Loucy (cell line): ENCODE results near the gene SORCS2.

Experiments used
- H2AFZ ChIP-seq: fragments of 200-600 bp; sonication (generic); 2 replicates; pipeline ENCODE4 v1.6.0; 2016; ENCODE audit warnings: antibody characterized with exemption, mild to moderate bottlenecking, low read length, moderate library complexity
- H3F3A ChIP-seq: fragments of 200-600 bp; 2 replicates; pipeline ENCODE4 v1.6.0; 2016; ENCODE audit warnings: antibody characterized with exemption, low read depth, mild to moderate bottlenecking
- H3K27me3 ChIP-seq: fragments of 200-600 bp; sonication (generic); 2 replicates; pipeline ENCODE4 v1.6.1; 2014; ENCODE audit warnings: low read length, mild to moderate bottlenecking; ENCODE audit not compliant: insufficient read depth, poor library complexity, severe bottlenecking
- H3K36me3 ChIP-seq: fragments of 200-600 bp; sonication (generic); 2 replicates; pipeline ENCODE4 v1.6.1; 2016; ENCODE audit warnings: low read length; ENCODE audit not compliant: insufficient read depth
- H3K4me1 ChIP-seq: fragments of 200-600 bp; sonication (generic); 2 replicates; pipeline ENCODE4 v1.5.1; 2014; ENCODE audit warnings: low read length, mild to moderate bottlenecking; ENCODE audit not compliant: insufficient read depth, poor library complexity, severe bottlenecking
- H3K4me2 ChIP-seq: fragments of 200-600 bp; sonication (generic); 2 replicates; pipeline ENCODE4 v1.6.0; 2014; ENCODE audit warnings: antibody characterized with exemption, low read length, low read depth, mild to moderate bottlenecking; ENCODE audit not compliant: poor library complexity, severe bottlenecking
- H3K4me3 ChIP-seq: fragments of 200-600 bp; sonication (generic); 2 replicates; pipeline ENCODE4 v1.5.1; 2014; ENCODE audit warnings: low read length, mild to moderate bottlenecking, mixed read lengths; ENCODE audit not compliant: poor library complexity, severe bottlenecking
- H3K79me2 ChIP-seq: fragments of 200-600 bp; sonication (generic); 2 replicates; pipeline ENCODE4 v1.6.1; 2014; ENCODE audit warnings: low read length; ENCODE audit not compliant: insufficient read depth
- H3K9ac ChIP-seq: fragments of 200-600 bp; sonication (generic); 2 replicates; pipeline ENCODE4 v1.6.0; 2014; ENCODE audit warnings: mild to moderate bottlenecking, low read depth, low read length, moderate library complexity; ENCODE audit not compliant: poor library complexity, severe bottlenecking
- H3K9me2 ChIP-seq: fragments of 200-600 bp; sonication (generic); replicated peaks from 2 replicates; pipeline ENCODE4 v1.6.1; 2016; ENCODE audit warnings: low read depth, low read length, mixed read lengths
- H3K9me3 ChIP-seq: fragments of 200-600 bp; sonication (generic); 2 replicates; pipeline ENCODE4 v1.6.1; 2014; ENCODE audit warnings: mild to moderate bottlenecking, antibody characterized with exemption, low read length, low read depth; ENCODE audit not compliant: insufficient read depth
- H4K20me1 ChIP-seq: fragments of 200-600 bp; sonication (generic); 2 replicates; pipeline ENCODE4 v1.6.0; 2014; ENCODE audit warnings: antibody characterized with exemption, low read length, mild to moderate bottlenecking; ENCODE audit not compliant: insufficient read depth, poor library complexity, severe bottlenecking
- CTCF ChIP-seq: fragments of 200-600 bp; sonication (generic); conservative IDR thresholded peaks from 2 replicates; pipeline ENCODE4 v1.5.1; 2014; ENCODE audit warnings: mild to moderate bottlenecking, antibody characterized with exemption, low read length
- EZH2phosphoT487 ChIP-seq: fragments of 200-600 bp; IDR thresholded peaks from 2 replicates; pipeline ENCODE4 v1.6.1; 2018; ENCODE audit warnings: antibody characterized with exemption, mild to moderate bottlenecking, moderate library complexity, borderline replicate concordance

SORCS2 gene

GRCh38 chr4:7587433-7588405 is 395.4 kb downstream of the SORCS2 start:
- H3K9ac ChIP-seq, result no peak overlapping the region
- no peaks in the 10 kb centered on the region for H3K79me2 ChIP-seq

GRCh38 chr4:7590189-7590588 is 397.9 kb downstream of the SORCS2 start:
- Histone ChIP-seq H3K9ac (no peak overlapping the region), H3K4me1 (no peaks in the 10 kb centered on the region), H3K9me2 (no peaks in the 10 kb centered on the region), H3K79me2 (no peaks in the 10 kb centered on the region), H3K4me2 (no peak overlapping the region), H3K27me3 (no peaks in the 10 kb centered on the region), H3K9me3 (no peaks in the 10 kb centered on the region; the same call in 1 of the 2 replicates), H3K36me3 (no peaks in the 10 kb centered on the region), H3F3A (no peaks in the 10 kb centered on the region), H3K4me3 (no peak overlapping the region), H4K20me1 (no peaks in the 10 kb centered on the region), H2AFZ (no peak overlapping the region)
- TF ChIP-seq CTCF, result no peak
- no peak for TF ChIP-seq EZH2phosphoT487

More at GRCh38 chr4:7587433-7588405, 395.4 kb downstream of the SORCS2 start:
- Histone ChIP-seq H3K36me3 (no peaks in the 10 kb centered on the region), H4K20me1 (no peaks in the 10 kb centered on the region), H3K4me3 (no peak overlapping the region), H3K9me2 (no peaks in the 10 kb centered on the region), H3K27me3 (no peaks in the 10 kb centered on the region), H3F3A (no peaks in the 10 kb centered on the region), H3K4me2 (no peak overlapping the region), H3K4me1 (no peaks in the 10 kb centered on the region), H2AFZ (no peak overlapping the region), H3K9me3 (no peaks in the 10 kb centered on the region; the same call in 1 of the 2 replicates)
- TF ChIP-seq EZH2phosphoT487, result no peak

- Histone ChIP-seq H3K9me2 (no peaks in the 10 kb centered on the region), H3K9ac (no peak overlapping the region), H3K4me1 (no peaks in the 10 kb centered on the region), H3K36me3 (no peaks in the 10 kb centered on the region), H3F3A (no peaks in the 10 kb centered on the region), H3K4me2 (no peak overlapping the region), H3K9me3 (peaks cover under 1% of the 10 kb centered on the region; the same call in 1 of the 2 replicates), H3K79me2 (no peaks in the 10 kb centered on the region), H4K20me1 (no peaks in the 10 kb centered on the region), H3K4me3 (no peak overlapping the region), H3K27me3 (no peaks in the 10 kb centered on the region), H2AFZ (no peak overlapping the region)
- TF ChIP-seq EZH2phosphoT487 (no peak), CTCF (no peak)
Observed at GRCh38 chr4:7590899-7591298, 398.6 kb downstream of the SORCS2 start.
